Stimulated activated CD8-positive, alpha-beta memory T cell treated with anti-CD3 and anti-CD28 coated beads, Interleukin-2, amount 100 ng/mL, for 48 hours (primary cell): ENCODE measurements around the gene GRAMD1A.
A peak's percentile ranks its signal among the peaks of the same experiment; 100 is the strongest.
"Not testable (repeated sequence)": the region's sequence is repeated elsewhere in the genome, so short reads cannot be mapped to it uniquely, and the experiment has no call there.

Experiments used
- DNase-seq, 2 donors: peaks; one replicate each; pipeline ENCODE4 v3.0.0-alpha.2; 2020; ENCODE audit warnings: low read depth in 2 of 2

Gene GRAMD1A

DNA sequence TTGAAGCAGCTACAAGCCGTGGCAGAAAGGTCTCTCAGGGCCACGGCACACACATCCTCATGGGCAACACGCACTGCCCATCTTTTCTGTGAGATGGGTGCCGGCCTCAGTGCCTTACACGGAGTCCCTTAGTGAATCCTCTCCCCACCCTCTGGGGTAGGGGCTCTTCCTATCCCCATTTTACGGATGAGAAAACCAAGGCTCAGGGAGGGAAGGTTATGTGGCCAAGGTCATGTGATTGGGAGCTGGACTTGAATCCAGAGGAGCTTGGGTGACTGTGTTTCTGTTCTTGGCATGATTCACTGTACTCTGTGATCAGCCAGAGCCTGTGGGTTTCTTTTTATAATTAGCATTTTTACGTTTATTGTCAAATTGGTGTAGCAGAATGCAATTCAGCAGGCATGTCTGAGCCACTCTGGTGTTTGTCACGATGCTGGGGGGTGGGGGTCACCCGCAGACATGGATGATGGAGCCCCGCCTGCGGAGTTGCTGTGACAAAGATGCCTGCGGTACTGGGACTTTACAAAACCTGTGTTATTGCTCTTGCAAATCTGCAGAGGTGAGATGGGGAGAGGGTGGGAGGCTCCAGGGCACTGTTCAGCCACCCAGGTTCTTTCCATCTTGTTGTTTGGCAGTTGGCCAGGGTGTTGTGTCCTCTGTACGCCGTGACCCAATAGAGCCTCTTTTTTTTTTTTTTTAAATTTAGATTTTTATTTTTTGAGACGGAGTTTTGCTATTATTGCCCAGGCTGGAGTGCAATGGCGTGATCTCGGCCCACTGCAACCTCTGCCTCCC lies 34.7 kb downstream of the GRAMD1A start:
- DNase-seq = no peak

DNA sequence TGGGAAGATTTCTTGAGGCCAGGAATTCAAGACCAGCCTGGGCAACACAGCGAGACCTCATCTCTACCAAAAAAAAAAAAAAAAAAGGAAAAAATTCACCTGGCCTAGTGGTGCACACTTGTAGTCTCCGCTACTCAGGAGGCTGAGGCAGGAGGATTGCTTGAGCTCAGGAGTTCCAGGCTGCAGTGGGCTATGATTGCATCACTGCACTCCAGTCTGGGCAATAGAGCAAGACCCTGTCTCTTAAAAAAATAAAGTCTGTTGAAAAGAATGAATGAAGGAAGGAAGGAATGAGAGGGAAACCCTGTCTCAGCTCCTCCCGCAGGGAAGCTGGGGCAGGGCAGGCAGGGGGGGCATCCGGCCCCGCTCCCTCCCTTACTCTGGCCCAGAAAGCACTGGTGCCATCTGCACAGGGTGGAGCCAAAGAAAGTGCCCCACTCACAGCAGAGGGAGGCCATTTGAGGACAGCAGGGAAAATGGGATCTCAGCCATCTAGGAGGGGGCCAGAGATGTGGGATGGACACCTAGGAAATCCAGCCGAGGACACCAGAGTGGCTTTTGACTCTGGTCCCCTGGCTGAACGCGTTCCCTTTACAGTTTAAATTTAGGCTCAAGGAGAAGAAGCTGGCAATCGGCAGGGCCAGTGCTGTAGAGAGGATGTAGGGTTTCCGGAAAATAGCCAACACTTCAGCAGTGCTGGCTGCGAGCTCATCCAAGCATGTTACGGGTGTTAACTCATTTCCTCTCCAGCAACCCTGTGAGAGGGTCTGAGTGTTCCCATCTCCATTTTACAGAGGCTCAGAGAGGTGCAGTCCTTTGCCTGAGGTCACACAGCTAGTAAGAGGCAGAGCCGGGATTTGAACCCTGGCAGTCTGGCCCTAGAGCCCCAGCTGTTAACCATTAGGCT lies 37.8 kb downstream of the GRAMD1A start:
- DNase-seq = no peak

DNA sequence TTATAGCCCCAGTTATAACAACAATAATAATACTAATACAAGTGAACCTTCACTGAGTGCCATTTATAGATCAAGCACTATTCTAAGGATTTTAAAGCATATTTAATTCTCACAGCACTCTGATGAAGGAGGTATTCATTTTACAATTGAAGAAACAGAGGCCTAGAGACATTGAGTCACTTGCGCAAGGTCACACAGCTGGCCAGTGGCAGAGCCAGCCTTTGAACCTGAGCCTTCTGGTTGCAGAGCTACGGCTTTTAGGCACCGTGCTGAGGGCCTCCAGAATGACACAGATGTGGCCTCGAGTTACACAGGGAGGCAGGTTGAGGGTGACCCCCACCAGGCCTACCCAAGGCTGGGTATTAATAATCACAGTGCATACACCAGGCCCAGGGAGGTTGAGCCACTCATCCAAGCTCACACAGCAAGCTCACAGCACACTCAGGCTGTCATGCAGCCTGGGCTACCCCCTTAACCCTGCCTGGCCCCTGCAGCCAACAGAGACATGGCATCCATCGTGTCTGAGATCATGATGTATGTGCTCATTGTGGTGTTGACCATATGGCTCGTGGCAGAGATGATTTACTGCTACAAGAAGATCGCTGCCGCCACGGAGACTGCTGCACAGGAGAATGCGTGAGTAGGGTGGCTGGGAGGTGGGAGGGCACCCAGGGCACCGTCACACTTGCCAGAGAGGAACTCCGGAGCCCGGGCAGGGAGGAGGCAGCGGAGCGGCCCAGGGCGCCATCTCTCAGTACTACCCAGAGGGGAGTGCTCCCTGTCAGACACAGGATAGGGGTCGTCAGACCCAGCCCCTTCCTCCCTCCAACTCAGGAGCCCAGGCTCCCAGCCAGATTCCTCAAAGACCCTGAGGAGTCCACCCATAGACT lies 38.7 kb downstream of the GRAMD1A start:
- no peak for DNase-seq

DNA sequence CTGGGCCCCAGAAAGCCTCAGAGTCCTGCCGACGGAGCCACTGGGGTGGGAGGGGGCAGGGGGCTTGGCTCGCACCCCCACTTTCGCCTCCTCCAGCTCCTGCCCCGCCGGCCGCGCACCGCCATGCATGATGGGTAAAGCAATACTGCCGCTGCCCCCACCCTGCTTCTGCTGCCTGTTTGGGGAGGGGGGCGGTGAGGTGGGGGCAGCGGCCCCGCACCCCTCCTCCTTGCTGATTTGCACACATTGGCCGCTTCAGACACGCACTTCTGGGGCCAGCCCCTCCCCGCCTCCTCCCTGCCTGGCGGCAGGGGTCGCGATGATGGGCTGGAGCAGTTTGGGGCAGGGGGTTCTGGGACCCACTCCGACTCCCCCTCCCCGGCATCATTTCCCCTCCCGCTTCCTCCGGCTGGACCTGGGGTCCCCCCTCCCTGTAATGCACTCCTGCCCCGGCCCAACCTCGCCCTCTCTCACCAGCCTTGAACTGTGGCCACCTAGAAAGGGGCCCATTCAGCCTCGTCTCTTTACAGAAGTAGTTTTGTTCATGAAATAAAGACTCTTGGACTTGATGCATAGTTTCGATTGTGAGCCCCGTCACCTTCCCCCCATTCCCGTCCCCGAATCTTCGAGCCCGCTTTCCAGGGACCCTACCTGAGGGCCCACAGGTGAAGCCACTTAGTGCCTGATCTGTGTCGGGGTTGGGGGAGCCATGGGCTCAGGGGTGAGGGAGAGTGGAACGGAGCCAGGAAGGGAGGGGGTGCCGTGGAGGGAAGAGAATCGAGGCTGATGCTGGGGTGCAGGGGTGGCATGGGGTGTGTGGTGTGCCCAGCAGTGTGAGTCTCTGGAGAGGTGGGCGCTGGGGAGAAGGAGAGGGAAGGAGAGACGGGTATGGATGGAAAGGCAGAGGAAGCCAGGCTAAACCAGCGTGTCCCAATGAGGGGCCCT lies 40.0 kb downstream of the GRAMD1A start:
- no peak for DNase-seq

DNA sequence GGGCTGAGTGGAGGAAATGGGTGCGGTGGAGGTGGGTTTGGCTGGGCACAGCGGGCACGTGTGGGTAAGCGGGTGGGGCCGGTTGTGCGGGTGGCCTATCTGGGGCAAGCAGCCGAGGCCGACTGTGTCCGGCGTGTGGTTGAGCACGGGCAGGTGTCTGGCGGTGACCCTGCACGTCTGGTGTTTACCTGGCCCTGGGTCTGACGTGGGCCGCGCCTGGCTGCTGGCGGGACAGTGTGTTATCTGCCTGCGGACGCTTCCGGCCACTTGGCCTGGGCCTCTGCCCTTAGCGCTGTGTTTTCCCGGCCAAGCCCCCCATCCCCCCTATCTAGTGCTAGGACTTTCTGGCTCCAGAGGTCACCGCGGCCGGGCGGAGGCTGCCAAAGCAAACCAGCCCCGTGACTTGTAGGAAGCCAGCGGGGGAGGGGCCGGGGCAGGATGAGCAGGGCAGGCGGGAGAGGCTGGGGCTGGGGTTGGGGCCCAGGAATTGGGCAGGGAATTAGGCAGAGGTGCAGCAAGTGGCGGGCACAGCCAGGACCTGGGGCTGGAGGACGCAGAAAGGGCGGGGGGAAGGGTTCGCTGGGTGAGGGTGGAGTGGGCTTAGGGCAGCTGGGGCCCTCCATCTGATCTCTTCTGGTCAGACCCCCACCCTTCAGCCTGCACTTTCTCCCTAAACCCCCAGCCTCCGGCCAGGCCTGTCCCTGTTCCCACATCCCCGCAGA lies 40.9 kb downstream of the GRAMD1A start:
- no peak for DNase-seq

DNA sequence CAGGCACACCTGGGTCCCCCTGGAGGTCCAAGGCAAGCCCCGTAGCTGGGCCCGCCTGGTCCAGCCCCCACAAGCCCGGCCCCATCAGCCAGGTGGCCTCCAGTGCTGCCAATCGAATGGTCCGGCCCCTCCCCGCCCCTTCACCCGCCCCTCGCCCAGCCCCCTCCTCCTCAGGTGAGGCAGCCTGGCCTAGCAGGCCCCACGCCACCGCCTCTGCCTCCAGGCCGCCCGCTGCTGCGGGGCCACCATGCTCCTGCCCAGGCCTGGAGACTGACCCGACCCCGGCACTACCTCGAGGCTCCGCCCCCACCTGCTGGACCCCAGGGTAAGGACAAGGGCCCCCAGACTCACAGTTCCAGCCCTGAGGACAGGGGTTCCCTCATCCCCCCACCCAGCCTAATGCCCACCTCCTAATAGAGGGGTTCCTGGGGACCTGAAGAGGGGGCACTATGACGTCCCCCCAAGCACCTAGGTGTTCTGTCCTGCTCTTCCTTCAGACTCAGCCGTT lies 41.5 kb downstream of the GRAMD1A start, which contains the start of gene HPN:
HPN (plus strand) TSS at position 174 of the 508 bp plus-strand sequence. CDS start 786 bp downstream, outside the sequence.
- DNase-seq = no peak

DNA sequence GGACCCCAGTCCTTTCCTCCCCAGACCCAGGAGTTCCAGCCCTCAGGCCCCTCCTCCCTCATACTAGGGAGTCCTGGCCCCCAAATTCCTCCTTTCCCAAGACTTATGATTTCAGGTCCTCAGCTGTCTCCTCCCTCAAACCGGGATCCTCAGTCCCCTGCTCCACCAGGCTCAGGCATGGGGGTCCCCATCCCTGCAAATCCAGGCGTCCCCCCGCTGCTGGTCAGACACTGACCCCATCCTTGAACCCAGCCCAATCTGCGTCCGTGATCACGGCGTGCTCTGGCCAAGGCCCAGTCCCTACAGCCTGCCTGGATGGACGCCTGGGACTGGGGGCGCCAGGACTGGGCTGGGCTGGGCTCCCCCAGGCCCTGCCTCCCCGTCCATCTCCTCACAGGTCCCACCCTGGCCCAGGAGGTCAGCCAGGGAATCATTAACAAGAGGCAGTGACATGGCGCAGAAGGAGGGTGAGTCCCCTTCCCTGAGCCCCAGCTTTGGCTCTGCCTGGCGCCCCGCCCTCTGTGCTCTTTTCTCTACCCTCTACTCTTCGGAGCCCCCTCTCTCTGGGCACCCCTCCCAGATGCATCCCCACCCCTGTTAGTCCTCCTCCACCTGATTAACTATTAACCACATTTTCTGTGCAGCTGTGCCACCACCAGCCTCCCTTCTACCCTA lies 42.1 kb downstream of the GRAMD1A start:
- no peak for DNase-seq

DNA sequence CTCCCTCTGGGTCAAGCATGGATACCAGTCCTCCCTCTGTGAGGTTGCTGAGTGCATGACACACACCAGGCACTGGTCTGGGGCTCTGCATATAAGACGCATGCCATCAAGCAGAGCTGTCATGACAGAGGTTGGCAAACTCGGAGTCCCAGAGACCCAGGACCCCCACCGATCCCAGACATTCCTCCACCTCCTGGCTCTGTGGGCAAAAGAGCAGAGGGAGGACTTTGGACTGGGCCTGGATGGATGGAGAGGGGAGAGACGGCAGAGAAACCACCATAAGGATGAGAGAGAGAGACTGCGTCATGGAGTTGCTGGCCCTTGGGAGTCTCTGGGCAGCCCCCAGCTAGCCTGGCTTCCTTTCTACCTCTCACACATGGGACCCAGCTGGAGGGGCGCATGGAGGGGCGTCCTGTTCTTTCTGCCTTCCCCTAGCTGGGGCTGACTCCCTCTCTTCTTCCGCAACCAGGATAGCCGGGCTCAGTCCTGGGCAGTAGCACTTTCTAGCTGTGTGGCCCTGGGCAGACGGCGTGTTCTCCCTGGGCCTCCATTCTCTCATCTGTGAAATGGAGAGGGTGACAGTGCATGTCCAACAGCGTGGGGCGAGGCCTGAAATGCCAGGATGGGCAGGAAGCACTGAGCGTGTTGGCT lies 43.0 kb downstream of the GRAMD1A start:
- no peak for DNase-seq

DNA sequence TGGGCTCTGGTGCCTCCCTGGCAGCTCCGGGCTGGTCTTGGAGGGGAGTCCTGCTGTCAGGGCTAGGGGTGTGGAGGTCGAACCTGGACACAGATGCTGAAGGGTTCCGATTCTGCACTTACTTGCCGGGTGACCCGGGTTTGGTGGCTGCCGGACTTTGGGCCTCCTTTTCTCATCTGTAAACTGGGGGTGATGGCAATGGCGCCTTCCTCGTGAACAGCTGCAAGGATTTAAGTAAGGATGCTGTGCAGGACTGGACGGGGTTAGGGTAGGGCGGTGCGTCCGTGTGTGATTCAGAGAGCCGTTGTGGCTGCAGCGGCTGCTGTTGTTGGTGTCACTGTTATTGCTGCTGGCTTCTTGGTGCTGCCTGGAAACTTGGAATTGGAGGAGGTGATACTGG lies 43.8 kb downstream of the GRAMD1A start:
- DNase-seq = no peak

DNA sequence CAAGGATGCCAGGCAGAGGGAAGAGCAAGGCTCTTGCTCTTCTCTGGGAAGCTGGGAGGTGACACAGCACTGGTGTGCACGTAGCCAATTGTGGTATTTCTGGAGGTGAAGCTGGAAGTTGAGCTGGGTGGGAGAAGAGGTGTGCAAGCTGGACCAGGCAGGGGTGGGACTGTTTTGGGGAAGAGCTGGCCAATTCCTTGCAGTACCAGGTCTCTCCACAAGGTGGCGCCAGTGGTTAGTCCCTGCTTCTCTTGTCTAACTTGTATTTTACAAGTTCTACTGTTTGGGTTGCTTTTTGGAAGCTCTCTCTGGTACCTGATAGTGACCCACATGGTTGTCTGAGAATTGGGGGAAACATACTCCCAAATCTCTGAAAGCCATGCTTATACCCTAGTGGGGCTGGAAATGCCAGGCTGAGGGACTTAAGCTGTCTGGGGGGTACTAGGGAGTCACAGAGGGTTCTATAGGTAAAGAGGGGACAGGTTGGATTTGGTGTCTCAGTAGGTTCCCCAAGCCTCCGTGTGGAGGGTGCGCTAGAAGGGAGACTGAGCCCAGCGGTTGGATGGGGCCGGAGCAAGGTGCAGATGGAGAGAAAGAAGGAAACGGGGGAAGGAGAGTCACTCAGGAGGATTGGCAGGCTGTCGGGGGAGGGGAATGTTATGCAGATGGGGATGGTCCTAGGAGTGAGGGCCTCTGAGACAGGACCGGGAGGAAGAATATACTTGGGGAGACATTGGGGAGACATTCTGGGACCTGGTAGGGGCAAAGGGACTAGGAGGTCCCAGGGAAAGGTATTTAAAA lies 44.4 kb downstream of the GRAMD1A start:
- peak; percentile 34 to 58 for DNase-seq

DNA sequence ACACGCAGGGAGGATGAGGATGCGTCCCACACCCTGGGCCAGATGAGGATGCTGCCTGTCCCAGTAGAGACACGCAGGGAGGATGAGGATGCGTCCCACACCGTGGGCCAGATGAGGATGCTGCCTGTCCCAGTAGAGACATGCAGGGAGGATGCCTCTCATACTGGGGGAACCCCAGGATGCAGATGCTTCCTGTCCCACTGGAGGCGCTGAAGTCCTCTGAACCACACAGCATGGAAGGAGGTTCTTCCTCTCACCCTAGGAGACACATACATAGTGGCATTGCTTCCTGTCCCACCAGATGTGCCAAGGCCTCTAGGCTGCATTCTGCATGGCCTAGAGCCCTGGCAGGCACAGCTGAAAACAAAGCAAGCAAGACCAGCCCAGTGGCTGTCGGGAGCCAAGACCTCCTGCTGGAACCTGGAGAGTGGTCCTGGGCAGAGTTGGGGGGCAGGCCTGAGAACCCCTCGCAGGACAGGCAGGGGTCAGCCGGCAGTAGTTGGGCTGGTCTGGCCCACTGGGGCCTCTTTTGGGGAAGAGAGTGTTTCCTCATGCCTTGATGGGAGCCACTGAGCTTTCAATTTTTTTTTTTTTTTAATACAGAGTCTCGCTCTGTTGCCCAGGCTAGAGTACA lies 45.7 kb downstream of the GRAMD1A start:
- no peak for DNase-seq

DNA sequence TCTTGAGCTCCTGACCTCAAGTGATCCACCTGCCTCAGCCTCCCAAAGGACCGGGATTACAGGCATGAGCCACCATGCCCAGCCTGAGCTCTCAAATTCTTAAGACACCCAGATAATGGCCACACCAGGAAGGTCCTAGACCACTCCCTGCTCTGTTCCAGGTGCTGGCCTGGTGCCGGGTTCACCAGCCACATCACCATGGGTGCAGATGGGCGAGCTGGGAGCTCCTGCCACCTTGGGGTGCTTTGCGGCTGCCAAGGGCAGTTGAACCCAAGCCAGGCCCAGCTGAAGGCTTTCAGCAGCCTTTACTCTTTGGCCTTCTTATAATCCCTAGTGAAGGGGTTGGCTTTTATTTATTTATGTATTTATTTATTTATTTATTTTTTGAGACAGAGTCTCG lies 46.3 kb downstream of the GRAMD1A start:
- DNase-seq = no peak

DNA sequence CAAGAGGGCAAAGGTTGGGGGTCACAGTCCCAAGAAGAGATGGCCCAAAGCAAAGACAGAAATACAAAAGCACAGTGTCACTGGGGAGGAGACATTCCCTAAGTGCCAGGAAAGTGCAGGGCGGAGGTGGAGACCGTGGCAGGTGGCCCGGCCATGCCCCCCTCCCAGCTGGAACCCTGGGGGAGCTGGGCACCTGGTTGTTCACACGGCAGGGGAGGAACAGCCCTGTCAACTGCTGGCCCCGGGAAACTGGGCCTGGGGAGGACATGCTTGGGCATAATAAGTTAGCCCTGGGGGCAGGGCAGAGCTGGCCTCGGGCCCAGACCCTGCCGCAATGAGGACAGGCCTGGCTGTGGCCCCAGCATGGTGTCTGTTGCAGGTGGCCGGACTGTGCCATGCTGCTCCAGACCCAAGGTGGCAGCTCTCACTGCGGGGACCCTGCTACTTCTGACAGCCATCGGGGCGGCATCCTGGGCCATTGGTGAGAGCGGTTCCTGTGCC lies 48.8 kb downstream of the GRAMD1A start:
- DNase-seq = no peak

DNA sequence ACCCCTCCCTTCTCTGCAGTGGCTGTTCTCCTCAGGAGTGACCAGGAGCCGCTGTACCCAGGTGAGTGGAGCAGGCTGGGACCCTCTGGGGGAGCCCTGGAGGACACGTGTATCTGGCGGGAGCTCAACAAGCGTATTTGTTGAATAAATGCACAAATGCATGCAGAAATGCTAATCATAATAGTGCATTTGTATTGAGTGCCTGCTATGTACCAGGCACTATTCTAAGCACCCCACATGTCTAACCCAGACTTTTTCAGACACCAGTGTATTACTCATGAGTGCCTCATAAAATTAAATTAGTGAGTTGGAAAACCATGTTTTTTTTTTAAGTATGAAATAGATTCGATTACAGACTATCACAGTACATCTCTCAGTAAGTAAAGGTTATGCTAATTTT lies 49.3 kb downstream of the GRAMD1A start:
- no peak for DNase-seq

DNA sequence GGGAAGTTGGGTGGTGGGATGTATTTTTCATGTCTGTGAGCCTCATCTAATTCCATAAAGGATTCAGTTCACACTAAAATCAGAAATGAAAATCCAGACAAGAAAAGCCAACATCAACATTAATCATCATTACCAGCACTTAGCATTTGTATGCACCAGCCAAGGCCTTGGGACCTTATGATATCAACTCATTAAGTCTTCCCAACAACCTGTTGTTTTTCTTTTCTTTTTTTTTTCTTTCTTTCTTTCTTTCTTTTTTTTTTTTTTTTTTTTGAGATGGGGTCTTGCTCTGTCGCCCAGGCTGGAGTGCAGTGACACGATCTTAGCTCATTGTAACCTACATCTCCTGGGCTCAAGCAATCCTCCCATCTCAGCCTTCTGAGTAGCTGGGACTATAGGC lies 50.5 kb downstream of the GRAMD1A start:
- DNase-seq = not testable (repeated sequence)

DNA sequence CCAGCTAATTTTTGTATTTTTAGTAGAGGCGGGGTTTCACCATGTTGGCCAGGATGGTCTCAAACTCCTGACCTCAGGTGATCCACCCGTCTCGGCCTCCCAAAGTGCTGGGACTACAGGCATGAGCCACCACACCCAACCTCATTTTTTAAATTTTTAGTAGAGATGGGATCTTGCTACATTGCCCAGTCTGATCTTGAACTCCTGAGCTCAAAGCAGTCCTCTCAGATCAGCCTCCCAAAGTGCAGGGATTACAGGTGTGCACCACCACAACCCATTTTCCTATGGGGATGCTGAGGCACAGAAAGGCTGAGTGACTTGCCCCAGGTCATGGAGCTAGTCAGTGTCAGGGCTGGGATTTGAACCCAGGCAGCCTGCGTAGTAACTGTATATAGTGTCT lies 51.1 kb downstream of the GRAMD1A start:
- not testable (repeated sequence) for DNase-seq

DNA sequence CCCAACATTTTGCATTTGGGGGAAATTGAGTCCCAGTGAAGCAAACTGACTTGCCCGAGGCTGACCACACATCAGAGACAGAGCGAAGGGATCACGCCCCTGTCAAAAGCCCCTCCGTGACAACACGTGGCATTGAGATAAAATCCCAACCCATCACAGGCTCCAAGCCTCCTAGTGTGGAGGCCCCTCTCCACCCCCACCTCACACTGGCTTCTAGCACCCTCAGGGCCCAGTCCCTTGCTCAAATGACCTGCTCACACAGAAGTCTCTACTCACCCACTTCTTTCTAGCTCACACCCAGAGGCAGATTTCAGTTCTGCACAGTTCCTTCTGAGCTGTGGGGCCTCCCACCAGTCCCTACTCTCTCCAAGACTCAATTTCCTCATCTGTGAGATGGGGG lies 51.7 kb downstream of the GRAMD1A start:
- DNase-seq = no peak
